H1 (cell line): ENCODE measurements around the gene PHYH. TPM values are rescaled to one million over a fixed set of nuclear protein-coding genes. Genes with fewer than 3 reads are reported as not detected.

Source experiments
- CTCF ChIA-PET: fragments of 300-600 bp; sonication (Branson Sonifier 250); formaldehyde crosslinking; loops from one replicate; lab custom pipeline; 2021; ENCODE audit not compliant: partially characterized antibody; lab: Charles Lee
- POLR2A ChIA-PET: fragments of 300-600 bp; sonication (Branson Sonifier 250); formaldehyde crosslinking; loops from one replicate; lab custom pipeline; 2021; ENCODE audit warnings: inconsistent platforms; ENCODE audit not compliant: partially characterized antibody; lab: Charles Lee
- DNase-seq, 2 experiments: peaks; one replicate each; pipeline versions ENCODE4 v3.0.0 to v3.0.0-alpha.2; 2010 to 2022; ENCODE audit warnings: low spot score in 2 of 2, low read depth in 1 of 2, mixed read lengths in 1 of 2
- FAIRE-seq: peaks from 2 replicates; lab custom pipeline; 2011; peaks lifted over from hg19 to GRCh38; lab: Jason Lieb, UNC
- H2AFZ ChIP-seq: 2 replicates; pipeline ENCODE4 v1.8.1; 2012; ENCODE audit warnings: low read length, inconsistent platforms
- H2AK5ac ChIP-seq: 2 replicates; pipeline ENCODE4 v1.6.1; 2013; ENCODE audit warnings: low read depth, low read length
- H2BK120ac ChIP-seq: replicated peaks from 2 replicates; pipeline ENCODE3; 2013; ENCODE audit warnings: low read depth, low read length, inconsistent platforms
- H2BK12ac ChIP-seq: 2 replicates; pipeline ENCODE4 v1.6.1; 2013; ENCODE audit warnings: low read depth, low read length
- H2BK15ac ChIP-seq: 2 replicates; pipeline ENCODE4 v1.6.1; 2013; ENCODE audit warnings: low read length
- H2BK20ac ChIP-seq: 2 replicates; pipeline ENCODE4 v1.6.1; 2013; ENCODE audit warnings: low read length
- H2BK5ac ChIP-seq: 2 replicates; pipeline ENCODE4 v1.6.1; 2013; ENCODE audit warnings: low read depth, low read length
- H3K14ac ChIP-seq: 2 replicates; pipeline ENCODE4 v1.6.1; 2013; ENCODE audit warnings: inconsistent platforms; ENCODE audit not compliant: insufficient read length
- H3K18ac ChIP-seq: 2 replicates; pipeline ENCODE4 v1.6.1; 2013; ENCODE audit warnings: low read length; ENCODE audit errors: extremely low read depth
- H3K23ac ChIP-seq: 2 replicates; pipeline ENCODE4 v1.6.1; 2013; ENCODE audit warnings: inconsistent platforms; ENCODE audit not compliant: insufficient read length
- H3K23me2 ChIP-seq: 2 replicates; pipeline ENCODE4 v1.6.1; 2013; ENCODE audit warnings: low read depth, low read length
- H3K27ac ChIP-seq: 2 replicates; pipeline ENCODE4 v1.6.1; 2011; ENCODE audit warnings: low read depth, low read length, inconsistent platforms
- H3K27me3 ChIP-seq, 4 experiments: replicated peaks in 1 of 4; 1 replicate in 1 of 4; 2 replicates in 3 of 4; pipeline versions ENCODE4 v1.6.1 to v1.8.1; 2011 to 2013; ENCODE audit warnings: low read length in 3 of 4, mild to moderate bottlenecking in 3 of 4, inconsistent platforms in 2 of 4, mixed read lengths in 2 of 4, moderate library complexity in 1 of 4; ENCODE audit not compliant: control insufficient read depth in 3 of 4, insufficient read depth in 3 of 4; ENCODE audit errors: extremely low read depth in 1 of 4
- H3K36me3 ChIP-seq, 4 experiments: 2 replicates each; pipeline versions ENCODE4 v1.6.1 to v1.8.1; 2011 to 2013; ENCODE audit warnings: mild to moderate bottlenecking in 4 of 4, low read length in 3 of 4, moderate library complexity in 2 of 4, control low read depth in 1 of 4, inconsistent platforms in 1 of 4; ENCODE audit not compliant: insufficient read depth in 4 of 4, control insufficient read depth in 2 of 4
- H3K4ac ChIP-seq: replicated peaks from 2 replicates; pipeline ENCODE3; 2013; ENCODE audit warnings: low read length, low read depth, mixed read lengths, inconsistent platforms; ENCODE audit not compliant: insufficient read length
- H3K4me1 ChIP-seq, 4 experiments: replicated peaks in 1 of 4; 1 replicate in 1 of 4; 2 replicates in 3 of 4; pipeline versions ENCODE4 v1.6.1 to v1.8.1; 2011 to 2013; ENCODE audit warnings: low read length in 3 of 4, inconsistent platforms in 2 of 4, mixed read lengths in 1 of 4; ENCODE audit not compliant: insufficient read depth in 4 of 4, control insufficient read depth in 3 of 4
- H3K4me2 ChIP-seq, 2 experiments: 2 replicates each; pipeline versions ENCODE4 v1.6.1 to v1.8.1; 2011 to 2013; ENCODE audit warnings: low read depth in 2 of 2, low read length in 2 of 2, control low read depth in 1 of 2, inconsistent platforms in 1 of 2, mild to moderate bottlenecking in 1 of 2; ENCODE audit not compliant: insufficient read depth in 1 of 2
- H3K4me3 ChIP-seq, 4 experiments: fragments of 200-600, 300-600 bp in 1 of 4; sonication (generic), shearing (Covaris generic), sonication (Bioruptor Twin) in 1 of 4; 2 replicates each; pipeline versions ENCODE4 v1.5.1 to v1.8.1; 2011 to 2016; ENCODE audit warnings: low read length in 4 of 4, low read depth in 3 of 4, control low read depth in 2 of 4, inconsistent platforms in 2 of 4, mild to moderate bottlenecking in 2 of 4, mixed read lengths in 1 of 4, moderate library complexity in 1 of 4; ENCODE audit not compliant: insufficient read depth in 2 of 4; ENCODE audit errors: extremely low read depth in 1 of 4
- H3K56ac ChIP-seq: replicated peaks from 2 replicates; pipeline ENCODE3; 2013; ENCODE audit warnings: low read depth, mild to moderate bottlenecking, mixed read lengths, low read length, inconsistent platforms; ENCODE audit not compliant: insufficient read length
- H3K79me1 ChIP-seq: 2 replicates; pipeline ENCODE4 v1.6.1; 2013; ENCODE audit warnings: low read depth, low read length, control low read depth
- H3K79me2 ChIP-seq, 2 experiments: 2 replicates each; pipeline versions ENCODE4 v1.6.1 to v1.8.1; 2012 to 2013; ENCODE audit warnings: low read length in 2 of 2, mild to moderate bottlenecking in 2 of 2, inconsistent platforms in 1 of 2; ENCODE audit not compliant: insufficient read depth in 2 of 2, control insufficient read depth in 1 of 2
- H3K9ac ChIP-seq, 4 experiments: replicated peaks in 1 of 4; 1 replicate in 1 of 4; 2 replicates in 3 of 4; pipeline versions ENCODE4 v1.6.1 to v1.8.1; 2011 to 2013; ENCODE audit warnings: low read depth in 3 of 4, low read length in 3 of 4, control low read depth in 2 of 4, mild to moderate bottlenecking in 2 of 4, moderate library complexity in 2 of 4, inconsistent platforms in 1 of 4; ENCODE audit errors: extremely low read depth in 1 of 4
- H3K9me3 ChIP-seq, 2 experiments: 2 replicates each; pipeline versions ENCODE4 v1.6.1 to v1.8.1; 2012 to 2013; ENCODE audit warnings: mild to moderate bottlenecking in 2 of 2, moderate library complexity in 2 of 2, control low read depth in 1 of 2, inconsistent platforms in 1 of 2, low read depth in 1 of 2, low read length in 1 of 2, mixed read lengths in 1 of 2; ENCODE audit not compliant: insufficient read depth in 2 of 2
- H4K20me1 ChIP-seq, 2 experiments: replicated peaks in 1 of 2; 2 replicates each; pipeline versions ENCODE3 to v1.8.1; 2011 to 2013; ENCODE audit warnings: inconsistent platforms in 2 of 2, low read length in 2 of 2, mild to moderate bottlenecking in 1 of 2; ENCODE audit not compliant: insufficient read depth in 2 of 2, control insufficient read depth in 1 of 2
- H4K5ac ChIP-seq: 2 replicates; pipeline ENCODE4 v1.6.1; 2013; ENCODE audit warnings: low read length, low read depth, mixed read lengths, inconsistent platforms; ENCODE audit not compliant: insufficient read length
- H4K8ac ChIP-seq: 2 replicates; pipeline ENCODE4 v1.8.0; 2013; ENCODE audit warnings: mild to moderate bottlenecking, moderate library complexity, low read length, inconsistent platforms; ENCODE audit not compliant: insufficient read depth; ENCODE audit errors: extremely low read depth
- H4K91ac ChIP-seq: replicated peaks from 2 replicates; pipeline ENCODE3; 2013; ENCODE audit warnings: low read length, mixed read lengths, inconsistent platforms; ENCODE audit not compliant: insufficient read length
- CBX5 ChIP-seq: fragments of 300-800, 300-1000 bp; sonication (generic); IDR thresholded peaks from 2 replicates; pipeline ENCODE4 v1.7.1; 2016; ENCODE audit warnings: antibody characterized with exemption, low read length, low read depth
- CTBP2 ChIP-seq: IDR thresholded peaks from 2 replicates; pipeline ENCODE4 v1.7.0; 2011; ENCODE audit warnings: borderline replicate concordance, mild to moderate bottlenecking, moderate library complexity, mixed read lengths, low read length; ENCODE audit not compliant: insufficient read depth, insufficient read length
- GTF2F1 ChIP-seq: IDR thresholded peaks from 2 replicates; pipeline ENCODE4 v1.6.1; 2012; ENCODE audit warnings: low read depth, low read length, improper control_type of control experiment, borderline replicate concordance
- NANOG ChIP-seq: IDR thresholded peaks from 2 replicates; pipeline ENCODE4 v1.6.1; 2011; ENCODE audit warnings: low read length, low read depth, mild to moderate bottlenecking, inconsistent platforms; ENCODE audit not compliant: insufficient read depth, poor library complexity, severe bottlenecking
- RXRA ChIP-seq: IDR thresholded peaks from 2 replicates; pipeline ENCODE4 v1.6.1; 2011; ENCODE audit warnings: low read depth, mild to moderate bottlenecking, low read length, moderate library complexity; ENCODE audit not compliant: insufficient read depth
- WGBS, 2 experiments: shearing (Covaris generic) in 1 of 2; methylation state at CpG; one replicate each; pipeline versions ENCODE4 v1.1.6 to v1.1.7; 2013 to 2015; ENCODE audit warnings: low lambda C conversion rate in 2 of 2, mixed read lengths in 2 of 2, inconsistent platforms in 1 of 2, low coverage in 1 of 2, missing lambda C conversion rate in 1 of 2; ENCODE audit not compliant: insufficient replicate concordance in 2 of 2, insufficient coverage in 1 of 2, insufficient read length in 1 of 2; ENCODE audit errors: extremely low coverage in 1 of 2, missing lambda C conversion rate in 1 of 2; 5-methylcytosine and 5-hydroxymethylcytosine counted together
- polyA plus RNA-seq, 7 experiments: library from polyadenylated mRNA; depleted of rRNA in 3 of 7; stranded (reverse) in 5 of 7; unstranded in 2 of 7; fragments of >200 nt in 5 of 7; fragments of 200-250 nt in 2 of 7; gene quantifications; 1 replicate in 5 of 7; 2 replicates in 1 of 7; 4 replicates in 1 of 7; pipeline versions ENCODE4 v1.2.1 to v1.2.3, GENCODE V29; 2011 to 2013; ENCODE audit warnings: missing spikeins in 2 of 7, mixed read lengths in 2 of 7
- total RNA-seq: library from RNA; stranded (reverse); fragmentation: NEBNext Ultra II Directional; extraction: Animal tissue kit (Norgen Biotek cat#: 25700); gene quantifications from 2 replicates; pipeline ENCODE4 v1.2.1, GENCODE V29; 2021

Gene PHYH
- total and polyA plus RNA-seq, 2 of the 8 experiments (the other 6 are each of a cell fraction or from before 2014, with no cell fraction given), result 22.0 to 22.7 TPM

DNA sequence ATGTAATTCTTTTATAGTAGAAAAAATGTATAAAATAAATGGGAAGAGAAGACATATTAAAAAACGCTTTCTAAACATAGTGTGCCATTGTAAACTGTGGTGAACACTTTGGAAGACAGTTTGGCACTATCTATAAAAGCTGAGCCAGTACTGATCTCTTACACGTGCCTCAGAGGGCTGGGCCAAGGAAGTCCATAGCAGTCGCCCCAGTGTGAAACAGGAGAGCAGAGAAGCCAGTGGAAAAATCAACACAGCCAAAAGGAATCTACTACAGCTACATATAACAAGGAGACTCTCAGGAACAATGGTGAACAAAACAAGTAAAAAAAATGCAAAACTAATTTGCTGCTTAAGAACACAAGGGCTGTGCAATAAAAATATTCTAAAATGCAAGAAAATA is 27.7 kb upstream of the PHYH start:
- no peak overlapping the region for H3K56ac ChIP-seq
- H3K23me2 ChIP-seq, result peaks cover 2% of the 10 kb centered on the region; the same call in 1 of the 2 replicates
- H3K79me1 ChIP-seq, result peaks cover 3% of the 10 kb centered on the region; the same call in 1 of the 2 replicates
- no peak overlapping the region for H3K4me3 ChIP-seq
- no peak overlapping the region for H3K4me2 ChIP-seq
- H4K91ac ChIP-seq, result no peak overlapping the region
- no peak overlapping the region for H2AK5ac ChIP-seq
- H3K9me3 ChIP-seq, result no peaks in the 10 kb centered on the region
- no peak overlapping the region for H3K4ac ChIP-seq
- DNase-seq (no peak), FAIRE-seq (no peak)
- no peak overlapping the region for H3K27ac ChIP-seq
- no peak overlapping the region for H4K8ac ChIP-seq
- no peak overlapping the region for H2AFZ ChIP-seq
- no peak overlapping the region for H3K23ac ChIP-seq
- H3K36me3 ChIP-seq, result peaks cover 42 to 92% (median 72%) of the 10 kb centered on the region in 4 experiments
- H2BK5ac ChIP-seq, result no peak overlapping the region
- ChIA-PET CTCF (interaction anchor here (0.8 to 3.6 kb wide), 3 partner anchors 11 to 33 kb away, joined by 3 to 24 read pairs (median 3); no protein-coding TSS in a partner anchor), POLR2A (interaction anchor here (1.0 to 4.6 kb wide), 4 partner anchors 8 to 15 kb away, joined by 3 to 50 read pairs (median 10); no protein-coding TSS in a partner anchor)
- H2BK120ac ChIP-seq, result no peak overlapping the region
- 89% methylated on average over 3 of the region's 3 CpGs; no CpG with 5 or more reads in 1 of the 2 experiments for WGBS, 2 experiments
- no peak overlapping the region for H2BK20ac ChIP-seq
- peaks cover 4 to 8% (median 5%) of the 10 kb centered on the region in 4 experiments; a peak in 6 of 7 replicates for H3K4me1 ChIP-seq
- peaks cover 12 to 13% of the 10 kb centered on the region in 2 experiments for H4K20me1 ChIP-seq
- H3K9ac ChIP-seq, result no peak overlapping the region
- no peak overlapping the region for H2BK12ac ChIP-seq
- no peak overlapping the region for H3K18ac ChIP-seq
- H3K27me3 ChIP-seq, result no peaks in the 10 kb centered on the region
- no peak overlapping the region for H3K14ac ChIP-seq
- H4K5ac ChIP-seq, result no peak overlapping the region
- H3K79me2 ChIP-seq, result peaks cover 0 to 34% of the 10 kb centered on the region in 2 experiments; a peak in 2 of 4 replicates
- no peak overlapping the region for H2BK15ac ChIP-seq
- no peak for TF ChIP-seq GTF2F1
- TF ChIP-seq RXRA, result no peak
- no peak for TF ChIP-seq CBX5
- TF ChIP-seq NANOG, result no peak
- TF ChIP-seq CTBP2, result no peak
